CD14-positive monocyte (primary cell): ENCODE data around the gene CIITA. TPM values are rescaled to one million over a fixed set of nuclear protein-coding genes. Genes with fewer than 3 reads are reported as not detected.

Experiments
- DNase-seq, 3 donors: peaks; one replicate each; pipeline ENCODE4 v3.0.0-alpha.2; 2011 to 2022
- H2AFZ ChIP-seq: 2 replicates; pipeline ENCODE4 v1.6.0; 2012; ENCODE audit warnings: mild to moderate bottlenecking, low read depth, low read length, inconsistent platforms; ENCODE audit not compliant: insufficient read depth, poor library complexity, severe bottlenecking
- H3K27ac ChIP-seq, 2 donors: 1 replicate in 1 of 2; 2 replicates in 1 of 2; pipeline ENCODE4 v1.5.1; 2012 to 2013; ENCODE audit warnings: low read length in 2 of 2, control low read depth in 1 of 2, inconsistent platforms in 1 of 2, low read depth in 1 of 2, mild to moderate bottlenecking in 1 of 2
- H3K27me3 ChIP-seq, 2 donors: one replicate each; pipeline versions ENCODE4 v1.6.0 to v1.6.1; 2011 to 2013; ENCODE audit warnings: low read length in 2 of 2; ENCODE audit not compliant: control insufficient read depth in 2 of 2, insufficient read depth in 2 of 2
- H3K36me3 ChIP-seq, 2 donors: replicated peaks in 1 of 2; 1 replicate in 1 of 2; 2 replicates in 1 of 2; pipeline versions ENCODE4 v1.5.1 to v1.6.1; 2012 to 2013; ENCODE audit warnings: low read length in 2 of 2, control low read depth in 1 of 2, inconsistent platforms in 1 of 2, mild to moderate bottlenecking in 1 of 2; ENCODE audit not compliant: insufficient read depth in 2 of 2, control insufficient read depth in 1 of 2
- H3K4me1 ChIP-seq, 2 donors: 1 replicate in 1 of 2; 2 replicates in 1 of 2; pipeline versions ENCODE4 v1.5.1 to v1.6.1; 2012 to 2013; ENCODE audit warnings: low read length in 2 of 2, control low read depth in 1 of 2, inconsistent platforms in 1 of 2, mild to moderate bottlenecking in 1 of 2, moderate library complexity in 1 of 2; ENCODE audit not compliant: insufficient read depth in 2 of 2, control insufficient read depth in 1 of 2
- H3K4me2 ChIP-seq: replicated peaks from 2 replicates; pipeline ENCODE3; 2012; ENCODE audit warnings: low read length, moderate library complexity, mild to moderate bottlenecking; ENCODE audit not compliant: poor library complexity, severe bottlenecking; ENCODE audit errors: extremely low read depth
- H3K4me3 ChIP-seq, 3 experiments: fragments of 200-600 bp in 1 of 3; sonication (generic) in 1 of 3; replicated peaks in 1 of 3; 1 replicate in 2 of 3; 2 replicates in 1 of 3; pipeline ENCODE4 v1.5.1; 2011 to 2013; ENCODE audit warnings: low read length in 3 of 3, mild to moderate bottlenecking in 3 of 3, control low read depth in 2 of 3, low read depth in 2 of 3, inconsistent platforms in 1 of 3, moderate library complexity in 1 of 3
- H3K79me2 ChIP-seq: 2 replicates; pipeline ENCODE4 v1.6.0; 2012; ENCODE audit warnings: mild to moderate bottlenecking, control low read depth, inconsistent platforms, low read length, moderate library complexity; ENCODE audit not compliant: insufficient read depth
- H3K9ac ChIP-seq: 2 replicates; pipeline ENCODE4 v1.6.0; 2017; ENCODE audit warnings: low read length, mild to moderate bottlenecking; ENCODE audit not compliant: insufficient read depth, poor library complexity, severe bottlenecking
- H3K9me3 ChIP-seq, 2 donors: replicated peaks in 1 of 2; 1 replicate in 1 of 2; 2 replicates in 1 of 2; pipeline versions ENCODE4 v1.5.1 to v1.6.1; 2012 to 2013; ENCODE audit warnings: low read length in 2 of 2, control low read depth in 1 of 2; ENCODE audit not compliant: control insufficient read depth in 1 of 2, insufficient read depth in 1 of 2
- H4K20me1 ChIP-seq: 2 replicates; pipeline ENCODE4 v1.6.0; 2012; ENCODE audit warnings: mild to moderate bottlenecking, low read length, control low read depth, moderate library complexity; ENCODE audit not compliant: insufficient read depth
- H3K27ac Mint-ChIP-seq, 7 donors: one replicate each; pipeline ENCODE4 v1.8.0; 2020; ENCODE audit warnings: mild to moderate bottlenecking in 7 of 7, mixed read lengths in 7 of 7, moderate library complexity in 6 of 7, inconsistent platforms in 2 of 7
- H3K27me3 Mint-ChIP-seq, 3 donors: one replicate each; pipeline ENCODE4 v1.8.0; 2021 to 2022; ENCODE audit warnings: low read depth in 3 of 3, mild to moderate bottlenecking in 3 of 3, mixed read lengths in 3 of 3, moderate library complexity in 3 of 3, inconsistent platforms in 1 of 3
- H3K36me3 Mint-ChIP-seq, 2 donors: one replicate each; pipeline ENCODE4 v1.8.0; 2020; ENCODE audit warnings: mixed read lengths in 2 of 2, inconsistent platforms in 1 of 2, mild to moderate bottlenecking in 1 of 2
- H3K4me1 Mint-ChIP-seq: one replicate; pipeline ENCODE4 v1.8.0; 2020; ENCODE audit warnings: mild to moderate bottlenecking, mixed read lengths
- H3K4me3 Mint-ChIP-seq, 2 donors: one replicate each; pipeline ENCODE4 v1.8.0; 2020; ENCODE audit warnings: mild to moderate bottlenecking in 2 of 2, mixed read lengths in 2 of 2, moderate library complexity in 1 of 2
- H3K9me3 Mint-ChIP-seq, 7 donors: one replicate each; pipeline ENCODE4 v1.8.0; 2020 to 2022; ENCODE audit warnings: mixed read lengths in 7 of 7, mild to moderate bottlenecking in 6 of 7, moderate library complexity in 6 of 7, inconsistent platforms in 2 of 7
- WGBS: methylation state at CpG from one replicate; pipeline ENCODE4 v1.1.5; 2013; ENCODE audit warnings: missing lambda C conversion rate; ENCODE audit not compliant: insufficient coverage; 5-methylcytosine and 5-hydroxymethylcytosine counted together
- intact Hi-C, 2 donors: fragments of 100-400 bp; cut with micrococcal nuclease; formaldehyde crosslinking; loops; one replicate each; pipeline versions ENCODE4 v1.15.0 to v1.15.1; 2023
- polyA plus RNA-seq, 3 donors: library from polyadenylated mRNA; depleted of rRNA in 1 of 3; unstranded in 2 of 3; stranded (reverse) in 1 of 3; fragments of 300-500 nt in 2 of 3; fragments of >200 nt in 1 of 3; fragmentation: Illumina TruSeq in 2 of 3; gene quantifications; 1 replicate in 2 of 3; 2 replicates in 1 of 3; pipeline ENCODE4 v1.2.3, GENCODE V29; 2012 to 2021
- TF ChIP-seq, protein P1 (sequence below): fragments of 200-600 bp; IDR thresholded peaks from one replicate; pipeline ENCODE4 v1.8.0; 2022; ENCODE audit warnings: antibody characterized with exemption, mild to moderate bottlenecking

CIITA gene
- polyA plus RNA-seq, 3 donors = 15.6 to 178 (median 22.1) TPM

DNA sequence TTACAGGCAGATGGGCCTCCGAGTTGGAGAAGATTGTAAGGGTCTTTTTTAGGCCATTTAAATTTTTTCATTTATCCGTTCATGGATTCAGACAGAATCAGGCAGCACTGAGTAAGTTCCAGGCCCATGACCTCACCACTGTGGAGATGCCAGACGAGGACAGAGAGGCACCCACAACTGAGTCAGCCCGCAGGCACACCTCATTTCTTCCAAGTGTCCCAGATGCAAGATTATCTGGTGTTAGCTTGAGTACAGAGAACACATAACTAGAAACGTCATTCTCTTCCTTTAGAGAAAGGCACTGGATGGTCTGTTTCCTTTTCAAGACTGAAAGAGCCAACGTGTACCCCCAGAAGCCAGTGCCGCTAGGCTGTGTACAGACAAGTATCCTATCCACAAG is 84.2 kb downstream of the CIITA start:
- Mint-ChIP-seq H3K27me3 (peaks cover 0 to 3% (median 0%) of the 10 kb centered on the region in 3 donors), H3K4me1 (peaks cover 14% of the 10 kb centered on the region), H3K9me3 (no peaks in the 10 kb centered on the region), H3K27ac (no peak overlapping the region), H3K36me3 (peaks cover 76 to 86% of the 10 kb centered on the region in 2 donors), H3K4me3 (no peak overlapping the region)
- TF ChIP-seq, protein P1, sequence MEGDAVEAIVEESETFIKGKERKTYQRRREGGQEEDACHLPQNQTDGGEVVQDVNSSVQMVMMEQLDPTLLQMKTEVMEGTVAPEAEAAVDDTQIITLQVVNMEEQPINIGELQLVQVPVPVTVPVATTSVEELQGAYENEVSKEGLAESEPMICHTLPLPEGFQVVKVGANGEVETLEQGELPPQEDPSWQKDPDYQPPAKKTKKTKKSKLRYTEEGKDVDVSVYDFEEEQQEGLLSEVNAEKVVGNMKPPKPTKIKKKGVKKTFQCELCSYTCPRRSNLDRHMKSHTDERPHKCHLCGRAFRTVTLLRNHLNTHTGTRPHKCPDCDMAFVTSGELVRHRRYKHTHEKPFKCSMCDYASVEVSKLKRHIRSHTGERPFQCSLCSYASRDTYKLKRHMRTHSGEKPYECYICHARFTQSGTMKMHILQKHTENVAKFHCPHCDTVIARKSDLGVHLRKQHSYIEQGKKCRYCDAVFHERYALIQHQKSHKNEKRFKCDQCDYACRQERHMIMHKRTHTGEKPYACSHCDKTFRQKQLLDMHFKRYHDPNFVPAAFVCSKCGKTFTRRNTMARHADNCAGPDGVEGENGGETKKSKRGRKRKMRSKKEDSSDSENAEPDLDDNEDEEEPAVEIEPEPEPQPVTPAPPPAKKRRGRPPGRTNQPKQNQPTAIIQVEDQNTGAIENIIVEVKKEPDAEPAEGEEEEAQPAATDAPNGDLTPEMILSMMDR = no peak
- Histone ChIP-seq H3K36me3 (peaks cover 40 to 78% of the 10 kb centered on the region in 2 donors), H4K20me1 (peaks cover 53% of the 10 kb centered on the region), H3K27me3 (no peaks in the 10 kb centered on the region), H3K4me2 (no peak overlapping the region), H3K9me3 (no peaks in the 10 kb centered on the region), H3K79me2 (peaks cover 3% of the 10 kb centered on the region), H3K27ac (no peak overlapping the region), H2AFZ (no peak overlapping the region), H3K4me3 (no peak overlapping the region), H3K9ac (no peak overlapping the region), H3K4me1 (peaks cover 0 to 2% of the 10 kb centered on the region in 2 donors)
- intact Hi-C loops = loop anchor here (5.0 to 10.0 kb wide), 5 partner anchors 394 to 754 kb away; no protein-coding TSS in a partner anchor
- 95% methylated on average over 4 of the region's 7 CpGs for WGBS
- no peak for DNase-seq

DNA sequence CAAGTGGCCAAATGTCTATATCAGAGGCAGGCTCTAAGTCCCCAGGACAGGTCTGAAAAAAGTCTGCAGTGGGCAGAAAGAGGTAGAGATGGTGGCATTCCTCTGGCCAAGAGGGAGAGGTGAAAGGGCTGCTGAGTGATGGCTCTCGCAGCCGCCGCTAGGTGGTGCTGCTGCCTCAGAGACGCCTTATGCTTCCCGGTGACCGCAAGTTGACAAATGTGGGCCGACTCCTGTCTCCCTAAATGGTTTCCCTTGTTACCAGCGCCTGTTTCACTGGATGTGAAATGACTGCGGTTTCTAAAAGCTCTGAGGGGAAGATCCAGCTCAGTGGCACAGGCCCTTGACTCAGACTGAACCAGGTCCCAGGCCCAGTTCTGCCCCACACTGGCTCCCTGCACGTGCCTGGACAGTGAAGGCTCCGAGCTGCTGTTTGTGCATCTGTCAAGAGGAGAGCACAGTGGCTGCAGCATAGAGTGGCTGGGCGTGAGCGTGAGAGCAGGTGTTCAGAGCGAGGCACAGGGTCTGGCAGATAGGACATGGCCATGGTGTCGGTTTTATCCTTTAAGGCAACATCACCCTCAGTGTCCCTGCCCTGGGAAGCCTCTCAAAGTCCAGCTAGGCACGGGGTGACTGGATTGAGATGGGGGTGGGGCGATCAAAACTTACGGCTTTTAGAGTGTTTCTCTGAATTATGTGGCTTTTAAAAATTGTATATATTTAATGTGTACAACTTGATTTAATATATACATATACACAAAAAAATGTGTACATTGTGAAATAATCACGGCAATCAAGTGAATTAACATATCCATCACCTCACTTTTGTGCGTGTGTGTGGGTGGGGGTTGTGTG is 87.3 kb downstream of the CIITA start:
- Histone ChIP-seq H3K4me2 (no peak overlapping the region), H3K27ac (no peak overlapping the region), H4K20me1 (peaks cover 47% of the 10 kb centered on the region), H2AFZ (no peak overlapping the region), H3K9me3 (no peaks in the 10 kb centered on the region), H3K79me2 (no peaks in the 10 kb centered on the region), H3K4me1 (peaks cover under 1 to 2% of the 10 kb centered on the region in 2 donors), H3K4me3 (no peak overlapping the region), H3K9ac (no peak overlapping the region), H3K27me3 (no peaks in the 10 kb centered on the region), H3K36me3 (peaks cover 43 to 82% of the 10 kb centered on the region in 2 donors)
- Mint-ChIP-seq H3K9me3 (no peaks in the 10 kb centered on the region), H3K4me1 (peaks cover 17% of the 10 kb centered on the region), H3K4me3 (no peak overlapping the region), H3K27ac (peak overlapping the region in 2 of 7 donors; percentile 46 to 59), H3K36me3 (peaks cover 75 to 77% of the 10 kb centered on the region in 2 donors), H3K27me3 (peaks cover 0 to 3% (median 0%) of the 10 kb centered on the region in 3 donors)
- 32% methylated on average over 10 of the region's 20 CpGs for WGBS
- TF ChIP-seq, protein P1 = peak; percentile 94
- peak; percentile 71 to 75 (median 72) for DNase-seq
- intact Hi-C loops = loop anchor here (5.0 to 10.0 kb wide), 5 partner anchors 391 to 751 kb away; no protein-coding TSS in a partner anchor
